ELF-1 (cell line): ENCODE results near the gene BOLA2.
"Not testable (repeated sequence)": the region's sequence is repeated elsewhere in the genome, so short reads cannot be mapped to it uniquely, and the experiment has no call there.

Experiments
- DNase-seq: peaks from one replicate; pipeline ENCODE4 v3.0.0-alpha.2; 2016; ENCODE audit warnings: low read depth, low spot score

Gene BOLA2

GRCh38 chr16:29454269-29454668 is at the start of gene BOLA2, which contains the start of gene SLX1B:
TSS of gene BOLA2 (minus strand) at chr16:29454351. CDS start at chr16:29454253, 98 bp downstream.
TSS of gene SLX1B (plus strand) at chr16:29454533.
- not testable (repeated sequence) for DNase-seq

GRCh38 chr16:29482276-29482675 is 28.1 kb upstream of the BOLA2 start:
- not testable (repeated sequence) for DNase-seq

- DNase-seq: not testable (repeated sequence)
These were observed 17.9 kb upstream of the BOLA2 start for GRCh38 chr16:29472065-29472464.

- DNase-seq: not testable (repeated sequence)
These were observed 15.5 kb upstream of the BOLA2 start for GRCh38 chr16:29469660-29470059.

GRCh38 chr16:29467654-29468366 is 13.7 kb upstream of the BOLA2 start:
- DNase-seq: not testable (repeated sequence)

GRCh38 chr16:29466904-29467303 is 12.8 kb upstream of the BOLA2 start:
- DNase-seq: not testable (repeated sequence)

GRCh38 chr16:29465985-29466824 is 12.1 kb upstream of the BOLA2 start:
- not testable (repeated sequence) for DNase-seq

GRCh38 chr16:29460647-29461030 is 6.5 kb upstream of the BOLA2 start:
- not testable (repeated sequence) for DNase-seq

- not testable (repeated sequence) for DNase-seq
These were observed 5.8 kb upstream of the BOLA2 start, which contains the start of gene SULT1A4 for GRCh38 chr16:29459706-29460646. TSS of gene SULT1A4 (plus strand) at chr16:29459913. CDS start at chr16:29461386, 1,473 bp downstream.

- not testable (repeated sequence) for DNase-seq
These were observed 3.5 kb upstream of the BOLA2 start for GRCh38 chr16:29457660-29458059.

GRCh38 chr16:29454828-29455227 is 677 bp upstream of the BOLA2 start:
- DNase-seq: not testable (repeated sequence)

- not testable (repeated sequence) for DNase-seq
These were observed 397 bp downstream of the BOLA2 start for GRCh38 chr16:29453754-29454153.

- not testable (repeated sequence) for DNase-seq
These were observed 28.8 kb downstream of the BOLA2 start for GRCh38 chr16:29425390-29425789.

- DNase-seq: not testable (repeated sequence)
These were observed 30.6 kb downstream of the BOLA2 start for GRCh38 chr16:29423587-29423986.

GRCh38 chr16:29405249-29405648 is 48.9 kb downstream of the BOLA2 start:
- not testable (repeated sequence) for DNase-seq
